Activated CD8-positive, alpha-beta T cell treated with anti-CD3 and anti-CD28 coated beads for 36 hours (primary cell): ENCODE measurements around the gene SSR3. TPM values are rescaled to one million over a fixed set of nuclear protein-coding genes. Genes with fewer than 3 reads are reported as not detected.
"Not testable (repeated sequence)": the region's sequence is repeated elsewhere in the genome, so short reads cannot be mapped to it uniquely, and the experiment has no call there.

ENCODE experiments used
- ATAC-seq: fragments of 200-7000 bp; cut with Tn5 transposase; one replicate; pipeline ENCODE4 v1.10.0; 2021; ENCODE audit warnings: mild to moderate bottlenecking, moderate library complexity
- CTCF ChIA-PET: fragments of 350-600 bp; sonication (Branson Sonifier 250); formaldehyde crosslinking; loops from one replicate; lab custom pipeline; 2021; ENCODE audit warnings: antibody characterized with exemption; lab: Charles Lee
- POLR2A ChIA-PET: fragments of 350-600 bp; sonication (Branson Sonifier 250); formaldehyde crosslinking; loops from one replicate; lab custom pipeline; 2021; ENCODE audit warnings: antibody characterized with exemption; lab: Charles Lee
- DNase-seq: peaks from one replicate; pipeline ENCODE4 v3.0.0-alpha.2; 2020
- H3K27ac Mint-ChIP-seq: one replicate; pipeline ENCODE4 v1.8.0; 2021; ENCODE audit warnings: mild to moderate bottlenecking, mixed read lengths
- H3K27me3 Mint-ChIP-seq: one replicate; pipeline ENCODE4 v1.8.0; 2021; ENCODE audit warnings: mixed read lengths
- H3K36me3 Mint-ChIP-seq: one replicate; pipeline ENCODE4 v1.8.0; 2021; ENCODE audit warnings: low read depth, mixed read lengths
- H3K4me1 Mint-ChIP-seq: one replicate; pipeline ENCODE4 v1.8.0; 2021; ENCODE audit warnings: low read depth, mixed read lengths
- H3K4me3 Mint-ChIP-seq: one replicate; pipeline ENCODE4 v1.8.0; 2021; ENCODE audit warnings: mild to moderate bottlenecking, moderate library complexity, mixed read lengths
- H3K9me3 Mint-ChIP-seq: one replicate; pipeline ENCODE4 v1.8.0; 2021; ENCODE audit warnings: mixed read lengths
- intact Hi-C: fragments of 100-400 bp; cut with micrococcal nuclease; formaldehyde crosslinking; loops from one replicate; pipeline ENCODE4 v1.10.0; 2022
- total RNA-seq, 2 experiments: library from RNA; stranded (reverse); gene quantifications; one replicate each; pipeline ENCODE4 v1.2.3, GENCODE V29; 2021
- TF ChIP-seq, protein P1 (sequence below): fragments of 200-600 bp; IDR thresholded peaks from one replicate; pipeline ENCODE4 v1.8.0; 2022; ENCODE audit warnings: antibody characterized with exemption, mild to moderate bottlenecking

The SSR3 gene
- total RNA-seq, 2 experiments from 2014 or later = 175 TPM

DNA sequence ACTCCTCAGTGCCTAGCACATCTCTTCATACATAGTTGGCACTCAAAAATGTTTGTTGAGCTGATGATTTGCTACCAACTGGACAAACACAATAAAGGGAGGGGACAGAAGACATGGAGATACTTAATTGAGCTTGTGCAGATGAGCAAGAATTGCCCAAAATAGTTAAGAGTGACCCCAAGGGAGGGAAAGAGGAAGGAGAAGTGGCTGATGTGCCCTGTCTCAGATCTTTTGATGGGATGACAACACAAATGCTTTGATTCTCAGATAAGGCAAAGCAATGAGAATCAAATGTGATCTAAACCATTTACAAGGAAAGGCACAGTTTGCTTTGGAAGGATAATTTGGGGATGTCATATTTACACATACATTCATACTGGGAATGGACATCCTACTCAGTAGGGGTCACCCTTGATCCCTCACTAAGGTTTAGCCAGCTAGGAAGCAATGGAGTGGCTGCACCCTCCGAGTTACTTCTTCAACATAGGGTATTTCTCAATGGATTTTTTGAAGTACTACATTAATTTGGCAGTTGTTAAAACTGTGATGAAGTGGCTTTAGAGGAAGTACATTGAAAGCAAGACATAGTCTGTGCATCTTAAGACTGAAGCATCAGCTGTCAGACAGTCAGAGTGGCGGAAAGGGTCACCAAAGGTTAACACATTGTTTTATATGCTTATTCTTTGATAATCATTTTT, 21.9 kb upstream of the SSR3 start:
- DNase-seq = no peak
- ChIA-PET CTCF (interaction anchor here (1.2 kb wide), 1 partner anchor 14 kb away, joined by 3 read pairs; no protein-coding TSS in a partner anchor), POLR2A (no interaction called here)
- no peaks in the 10 kb centered on the region for H3K4me1 Mint-ChIP-seq
- intact Hi-C loops = no loop called here
- no peaks in the 10 kb centered on the region for H3K9me3 Mint-ChIP-seq
- no peak overlapping the region for H3K27ac Mint-ChIP-seq
- TF ChIP-seq, protein P1, sequence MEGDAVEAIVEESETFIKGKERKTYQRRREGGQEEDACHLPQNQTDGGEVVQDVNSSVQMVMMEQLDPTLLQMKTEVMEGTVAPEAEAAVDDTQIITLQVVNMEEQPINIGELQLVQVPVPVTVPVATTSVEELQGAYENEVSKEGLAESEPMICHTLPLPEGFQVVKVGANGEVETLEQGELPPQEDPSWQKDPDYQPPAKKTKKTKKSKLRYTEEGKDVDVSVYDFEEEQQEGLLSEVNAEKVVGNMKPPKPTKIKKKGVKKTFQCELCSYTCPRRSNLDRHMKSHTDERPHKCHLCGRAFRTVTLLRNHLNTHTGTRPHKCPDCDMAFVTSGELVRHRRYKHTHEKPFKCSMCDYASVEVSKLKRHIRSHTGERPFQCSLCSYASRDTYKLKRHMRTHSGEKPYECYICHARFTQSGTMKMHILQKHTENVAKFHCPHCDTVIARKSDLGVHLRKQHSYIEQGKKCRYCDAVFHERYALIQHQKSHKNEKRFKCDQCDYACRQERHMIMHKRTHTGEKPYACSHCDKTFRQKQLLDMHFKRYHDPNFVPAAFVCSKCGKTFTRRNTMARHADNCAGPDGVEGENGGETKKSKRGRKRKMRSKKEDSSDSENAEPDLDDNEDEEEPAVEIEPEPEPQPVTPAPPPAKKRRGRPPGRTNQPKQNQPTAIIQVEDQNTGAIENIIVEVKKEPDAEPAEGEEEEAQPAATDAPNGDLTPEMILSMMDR = no peak
- no peaks in the 10 kb centered on the region for H3K36me3 Mint-ChIP-seq
- no peak for ATAC-seq
- H3K27me3 Mint-ChIP-seq = peaks cover 10% of the 10 kb centered on the region
- H3K4me3 Mint-ChIP-seq = no peak overlapping the region

- Mint-ChIP-seq H3K27ac (no peak overlapping the region), H3K27me3 (peaks cover 10% of the 10 kb centered on the region), H3K4me3 (no peak overlapping the region), H3K4me1 (no peaks in the 10 kb centered on the region), H3K9me3 (no peaks in the 10 kb centered on the region), H3K36me3 (no peaks in the 10 kb centered on the region)
- ChIA-PET CTCF (interaction anchor here (1.2 kb wide), 1 partner anchor 13 kb away, joined by 3 read pairs; no protein-coding TSS in a partner anchor), POLR2A (no interaction called here)
- intact Hi-C loops = no loop called here
- ATAC-seq (no peak), DNase-seq (no peak)
- TF ChIP-seq, protein P1 = no peak
Observed at GRCh38 chr3:156576051-156576450, 21.1 kb upstream of the SSR3 start.

- TF ChIP-seq, protein P1 = no peak
- H3K27me3 Mint-ChIP-seq = peaks cover 10% of the 10 kb centered on the region
- ATAC-seq (no peak), DNase-seq (no peak)
- no peaks in the 10 kb centered on the region for H3K4me1 Mint-ChIP-seq
- H3K9me3 Mint-ChIP-seq = no peaks in the 10 kb centered on the region
- ChIA-PET POLR2A (no interaction called here), CTCF (interaction anchor here (0.6 to 1.2 kb wide), 2 partner anchors 13 to 70 kb away, joined by 3 read pairs; no protein-coding TSS in a partner anchor)
- intact Hi-C loops = no loop called here
- H3K36me3 Mint-ChIP-seq = no peaks in the 10 kb centered on the region
- H3K27ac Mint-ChIP-seq = no peak overlapping the region
- H3K4me3 Mint-ChIP-seq = no peak overlapping the region
Observed at GRCh38 chr3:156575641-156576040, 20.7 kb upstream of the SSR3 start.

- H3K36me3 Mint-ChIP-seq, H3K4me1 Mint-ChIP-seq, H3K27me3 Mint-ChIP-seq, CTCF ChIA-PET, H3K4me3 Mint-ChIP-seq, DNase-seq, H3K9me3 Mint-ChIP-seq, intact Hi-C loops, H3K27ac Mint-ChIP-seq: not testable (repeated sequence)
- peak; percentile 55 for ATAC-seq
- POLR2A ChIA-PET = interaction anchor here (0.6 to 1.6 kb wide), 2 partner anchors 15 to 964 kb away, joined by 3 to 8 read pairs; partner anchors contain the start of gene SSR3
Observed at GRCh38 chr3:156569881-156570280, 15.0 kb upstream of the SSR3 start.

DNA sequence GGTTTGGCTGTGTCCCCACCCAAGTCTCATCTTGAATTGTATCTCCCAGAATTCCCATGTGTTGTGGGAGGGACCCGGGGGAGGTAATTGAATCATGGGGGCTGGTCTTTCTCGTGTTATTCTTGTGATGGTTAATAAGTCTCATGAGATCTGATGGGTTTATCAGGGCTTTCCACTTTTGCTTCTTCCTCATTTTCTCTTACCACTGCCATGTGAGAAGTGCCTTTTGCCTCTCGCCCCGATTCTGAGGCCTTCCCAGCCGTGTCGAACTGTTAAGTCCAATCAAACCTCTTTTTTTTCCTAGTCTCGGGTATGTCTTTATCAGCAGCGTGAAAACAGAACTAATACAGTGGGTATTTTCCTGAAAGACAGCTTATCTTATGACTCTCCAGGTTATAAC, 14.1 kb upstream of the SSR3 start:
- H3K4me3 Mint-ChIP-seq, H3K27me3 Mint-ChIP-seq, H3K36me3 Mint-ChIP-seq, ATAC-seq, intact Hi-C loops, DNase-seq, H3K27ac Mint-ChIP-seq, H3K9me3 Mint-ChIP-seq, H3K4me1 Mint-ChIP-seq: not testable (repeated sequence)
- ChIA-PET CTCF (interaction anchor here (0.6 kb wide), 1 partner anchor 438 kb away, joined by 3 read pairs; no protein-coding TSS in a partner anchor), POLR2A (interaction anchor here (1.6 kb wide), 1 partner anchor 14 kb away, joined by 8 read pairs; the partner anchor contains the start of gene SSR3)
